ENCODE data around the gene IGHMBP2. TPM values are rescaled to one million over a fixed set of nuclear protein-coding genes. Genes with fewer than 3 reads are reported as not detected.

IGHMBP2 gene
- total and polyA plus RNA-seq, 7 donors: 12.1 to 19.0 (median 13.6) TPM

DNA sequence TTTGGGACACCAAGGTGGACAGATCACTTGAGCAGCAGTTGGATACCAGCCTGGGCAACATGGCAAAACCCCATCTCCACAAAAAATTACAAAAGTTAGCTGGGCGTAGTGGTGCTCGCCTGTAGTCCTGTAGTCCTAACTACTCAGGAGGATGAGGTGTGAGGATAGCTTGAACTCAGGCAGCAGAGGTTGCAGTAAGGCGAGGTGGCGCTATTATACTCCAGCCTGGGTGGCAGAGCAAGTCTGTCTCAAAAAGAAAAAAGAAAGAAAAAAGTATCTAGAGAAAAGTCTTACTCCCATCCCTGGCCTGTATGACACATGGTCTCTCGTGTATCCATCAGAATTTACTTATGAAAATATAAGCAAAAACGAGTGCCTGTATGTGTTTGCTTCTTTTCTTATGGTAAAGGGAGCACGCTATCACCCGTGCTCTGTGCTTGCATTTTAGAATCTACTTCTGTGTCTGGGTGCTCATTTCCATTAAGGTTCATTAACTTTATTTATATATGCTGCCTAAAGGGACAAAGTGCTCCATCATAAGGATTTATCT is 46.6 kb upstream of the IGHMBP2 start:
- WGBS, 3 donors: 92 to 96% (median 94%) methylated on average over 8 of the region's 8 CpGs
- TF ChIP-seq, protein P1, sequence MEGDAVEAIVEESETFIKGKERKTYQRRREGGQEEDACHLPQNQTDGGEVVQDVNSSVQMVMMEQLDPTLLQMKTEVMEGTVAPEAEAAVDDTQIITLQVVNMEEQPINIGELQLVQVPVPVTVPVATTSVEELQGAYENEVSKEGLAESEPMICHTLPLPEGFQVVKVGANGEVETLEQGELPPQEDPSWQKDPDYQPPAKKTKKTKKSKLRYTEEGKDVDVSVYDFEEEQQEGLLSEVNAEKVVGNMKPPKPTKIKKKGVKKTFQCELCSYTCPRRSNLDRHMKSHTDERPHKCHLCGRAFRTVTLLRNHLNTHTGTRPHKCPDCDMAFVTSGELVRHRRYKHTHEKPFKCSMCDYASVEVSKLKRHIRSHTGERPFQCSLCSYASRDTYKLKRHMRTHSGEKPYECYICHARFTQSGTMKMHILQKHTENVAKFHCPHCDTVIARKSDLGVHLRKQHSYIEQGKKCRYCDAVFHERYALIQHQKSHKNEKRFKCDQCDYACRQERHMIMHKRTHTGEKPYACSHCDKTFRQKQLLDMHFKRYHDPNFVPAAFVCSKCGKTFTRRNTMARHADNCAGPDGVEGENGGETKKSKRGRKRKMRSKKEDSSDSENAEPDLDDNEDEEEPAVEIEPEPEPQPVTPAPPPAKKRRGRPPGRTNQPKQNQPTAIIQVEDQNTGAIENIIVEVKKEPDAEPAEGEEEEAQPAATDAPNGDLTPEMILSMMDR (IDR thresholded peaks at IDR 0.05): no peak
- no peak overlapping the region for H3K4me3 ChIP-seq
- H3K27me3 ChIP-seq (ENCODE audit: insufficient read depth in 3 of 3, low read length in 2 of 3): peaks cover 0 to 27% (median 3%) of the 10 kb centered on the region in 3 donors
- no peaks in the 10 kb centered on the region for H3K36me3 ChIP-seq (ENCODE audit: insufficient read depth in 1 of 2, low read depth in 1 of 2)
- no peak overlapping the region for H3K27ac ChIP-seq
- no peak for DNase-seq
- intact Hi-C loops (cut with DNase I): no loop called here
- ATAC-seq: no peak
- peaks cover 3% of the 10 kb centered on the region for H3K4me1 ChIP-seq
- H3K9me3 ChIP-seq: no peaks in the 10 kb centered on the region

DNA sequence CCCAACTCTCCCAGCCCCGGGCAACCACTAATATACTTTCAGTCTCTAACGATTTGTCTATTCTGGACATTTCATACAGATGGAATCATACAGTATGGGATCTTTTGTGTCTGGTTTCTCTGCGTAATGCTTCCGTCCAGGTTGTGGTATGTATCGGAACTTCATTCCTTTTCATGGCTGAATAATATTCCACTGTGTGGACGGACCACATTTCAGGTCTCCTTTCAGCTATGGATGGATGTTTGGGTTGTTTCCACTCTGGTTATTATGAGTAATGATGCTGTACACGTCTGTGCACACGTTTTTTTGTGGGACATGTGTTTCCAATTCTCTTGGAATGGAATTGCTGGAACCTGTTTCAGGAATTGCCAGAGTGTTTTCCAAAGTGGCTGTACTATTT is 44.6 kb upstream of the IGHMBP2 start:
- ATAC-seq: no peak
- Histone ChIP-seq H3K9me3 (no peaks in the 10 kb centered on the region), H3K27ac (no peak overlapping the region), H3K4me1 (peaks cover 3% of the 10 kb centered on the region), H3K27me3 (ENCODE audit: insufficient read depth in 3 of 3, low read length in 2 of 3) (peaks cover 0 to 15% (median 3%) of the 10 kb centered on the region in 3 donors), H3K36me3 (ENCODE audit: insufficient read depth in 1 of 2, low read depth in 1 of 2) (no peaks in the 10 kb centered on the region), H3K4me3 (no peak overlapping the region)
- no peak for DNase-seq
- TF ChIP-seq, protein P1 (IDR thresholded peaks at IDR 0.05): no peak
- WGBS, 3 donors: 81 to 87% (median 82%) methylated on average over 8 of the region's 8 CpGs
- intact Hi-C loops (cut with DNase I): no loop called here

DNA sequence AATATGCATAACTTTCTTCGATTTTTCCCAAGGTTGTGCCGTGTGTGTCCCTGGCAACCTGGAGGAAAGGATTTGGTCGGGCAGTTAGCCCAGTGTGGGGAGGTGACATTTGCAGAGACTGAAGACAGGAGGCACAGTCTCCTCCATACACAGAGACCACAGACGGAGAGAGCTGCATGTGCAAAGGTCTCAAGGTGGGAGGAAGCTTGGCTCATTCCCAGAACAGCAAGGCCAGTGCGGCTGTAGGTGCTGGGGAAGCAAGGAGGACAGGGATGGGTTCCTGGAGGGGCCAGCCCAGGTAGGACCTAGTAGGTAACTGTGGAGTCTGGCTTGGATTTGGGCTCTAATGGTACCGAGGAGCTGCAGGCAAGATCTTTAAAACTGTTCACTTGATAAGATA is 41.3 kb upstream of the IGHMBP2 start:
- Histone ChIP-seq H3K4me3 (no peak overlapping the region), H3K9me3 (no peaks in the 10 kb centered on the region), H3K27ac (no peak overlapping the region), H3K27me3 (ENCODE audit: insufficient read depth in 3 of 3, low read length in 2 of 3) (no peaks in the 10 kb centered on the region), H3K36me3 (ENCODE audit: insufficient read depth in 1 of 2, low read depth in 1 of 2) (no peaks in the 10 kb centered on the region), H3K4me1 (no peaks in the 10 kb centered on the region)
- DNase-seq (no peak), ATAC-seq (no peak)
- WGBS, 3 donors: 81 to 94% (median 84%) methylated on average over 6 of the region's 6 CpGs
- intact Hi-C loops (cut with DNase I): no loop called here
- TF ChIP-seq, protein P1 (IDR thresholded peaks at IDR 0.05): no peak

DNA sequence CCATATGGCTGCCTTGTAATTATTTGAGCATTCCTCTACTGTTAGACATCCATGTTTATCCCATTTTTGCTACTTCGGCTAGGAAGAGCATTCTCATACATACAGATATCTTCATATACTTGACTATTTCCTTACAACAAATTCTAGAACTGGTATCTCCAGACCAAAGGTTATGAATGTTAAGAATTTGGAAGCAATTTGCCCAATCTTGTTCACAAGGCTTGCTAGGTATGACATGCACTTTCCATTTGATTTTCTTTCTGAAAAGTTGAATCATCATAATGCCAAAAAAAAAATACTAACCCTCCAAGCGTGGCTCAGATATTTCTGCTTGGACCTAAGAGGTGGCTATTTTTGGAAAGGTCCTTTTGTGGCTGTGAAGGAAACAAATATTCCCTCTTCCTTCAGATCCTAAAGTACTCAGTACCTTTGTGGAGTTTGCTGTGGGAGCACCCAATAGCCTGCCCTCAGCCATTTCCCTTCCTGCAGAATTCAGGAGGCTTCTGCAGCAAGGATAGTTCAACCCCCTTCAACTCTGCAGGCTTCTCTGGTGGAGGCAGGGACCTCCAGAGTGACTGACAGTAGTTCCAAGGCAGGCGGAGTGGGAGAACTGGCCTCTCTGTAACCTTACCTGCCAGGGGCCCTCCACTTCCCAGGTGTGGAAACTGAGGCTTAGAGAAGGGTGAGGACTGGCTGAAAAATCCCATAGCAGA is 40.0 kb upstream of the IGHMBP2 start:
- no peak overlapping the region for H3K4me3 ChIP-seq
- 90 to 97% (median 93%) methylated on average over 3 of the region's 3 CpGs for WGBS, 3 donors
- intact Hi-C loops (cut with DNase I): no loop called here
- no peaks in the 10 kb centered on the region for H3K4me1 ChIP-seq
- H3K9me3 ChIP-seq: no peaks in the 10 kb centered on the region
- TF ChIP-seq, protein P1 (IDR thresholded peaks at IDR 0.05): no peak
- no peak overlapping the region for H3K27ac ChIP-seq
- DNase-seq: no peak
- no peak for ATAC-seq
- H3K36me3 ChIP-seq (ENCODE audit: insufficient read depth in 1 of 2, low read depth in 1 of 2): no peaks in the 10 kb centered on the region
- no peaks in the 10 kb centered on the region for H3K27me3 ChIP-seq (ENCODE audit: insufficient read depth in 3 of 3, low read length in 2 of 3)
